Epithelial cell of esophagus (primary cell): ENCODE results near the gene KCNN1.
"Not testable (repeated sequence)": the region's sequence is repeated elsewhere in the genome, so short reads cannot be mapped to it uniquely, and the experiment has no call there.

Source experiments
- DNase-seq: peaks from one replicate; pipeline ENCODE4 v3.0.0; 2010; ENCODE audit warnings: low read depth
- H3K4me3 ChIP-seq: 2 replicates; pipeline ENCODE4 v1.5.1; 2011; ENCODE audit warnings: mild to moderate bottlenecking, low read length, control low read depth
- CTCF ChIP-seq: IDR thresholded peaks from 2 replicates; pipeline ENCODE4 v1.5.1; 2011; ENCODE audit warnings: low read depth, mild to moderate bottlenecking, low read length, control low read depth, inconsistent platforms; ENCODE audit not compliant: insufficient read depth; ENCODE audit errors: missing control alignments

KCNN1 gene

GRCh38 chr19:17985037-17985818 lies 18.3 kb downstream of the KCNN1 start:
- no peak for TF ChIP-seq CTCF
- no peak overlapping the region for H3K4me3 ChIP-seq
- DNase-seq = no peak

- H3K4me3 ChIP-seq, DNase-seq: not testable (repeated sequence)
Observed at GRCh38 chr19:17986569-17986968, 19.7 kb downstream of the KCNN1 start.

- TF ChIP-seq CTCF = no peak
- no peak for DNase-seq
Observed at GRCh38 chr19:17988161-17988560, 21.3 kb downstream of the KCNN1 start.

GRCh38 chr19:17989425-17990094 lies 22.7 kb downstream of the KCNN1 start:
- DNase-seq = no peak

More at GRCh38 chr19:17988161-17988560, 21.3 kb downstream of the KCNN1 start:
- H3K4me3 ChIP-seq = no peak overlapping the region

GRCh38 chr19:17993076-17993813 lies 26.3 kb downstream of the KCNN1 start:
- H3K4me3 ChIP-seq = no peak overlapping the region
- no peak for DNase-seq
- no peak for TF ChIP-seq CTCF

More at GRCh38 chr19:17989425-17990094, 22.7 kb downstream of the KCNN1 start:
- TF ChIP-seq CTCF = no peak
- no peak overlapping the region for H3K4me3 ChIP-seq

GRCh38 chr19:17996826-17997316 lies 30.0 kb downstream of the KCNN1 start:
- H3K4me3 ChIP-seq = no peak overlapping the region
- peak; percentile 71 for DNase-seq
- peak; percentile 94 for TF ChIP-seq CTCF

GRCh38 chr19:17997969-17998826 lies 31.3 kb downstream of the KCNN1 start:
- TF ChIP-seq CTCF = peak; percentile 22
- H3K4me3 ChIP-seq = no peak overlapping the region
- DNase-seq = no peak
